Measurements from ENCODE around the gene LRCH1.

DNA sequence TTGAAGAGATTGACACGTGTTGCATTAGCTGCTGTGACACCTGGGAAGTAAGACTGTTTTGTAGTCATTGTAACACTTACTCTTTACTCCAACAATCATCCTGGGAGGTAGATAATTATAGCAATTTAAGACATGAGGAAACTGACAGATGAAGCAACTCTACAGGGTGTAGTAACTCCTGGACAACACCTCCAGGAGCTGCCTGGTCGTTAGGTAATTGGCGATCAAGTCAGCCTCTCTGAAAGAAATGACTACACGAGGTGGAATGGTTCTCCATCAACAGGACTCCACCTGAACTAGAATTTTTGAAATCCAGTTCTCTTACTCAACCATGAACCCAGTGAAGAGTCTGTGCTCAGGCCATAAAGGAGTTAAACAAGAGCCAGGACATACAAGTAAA, 43.0 kb upstream of the LRCH1 start:
- TF ChIP-seq, protein P1, sequence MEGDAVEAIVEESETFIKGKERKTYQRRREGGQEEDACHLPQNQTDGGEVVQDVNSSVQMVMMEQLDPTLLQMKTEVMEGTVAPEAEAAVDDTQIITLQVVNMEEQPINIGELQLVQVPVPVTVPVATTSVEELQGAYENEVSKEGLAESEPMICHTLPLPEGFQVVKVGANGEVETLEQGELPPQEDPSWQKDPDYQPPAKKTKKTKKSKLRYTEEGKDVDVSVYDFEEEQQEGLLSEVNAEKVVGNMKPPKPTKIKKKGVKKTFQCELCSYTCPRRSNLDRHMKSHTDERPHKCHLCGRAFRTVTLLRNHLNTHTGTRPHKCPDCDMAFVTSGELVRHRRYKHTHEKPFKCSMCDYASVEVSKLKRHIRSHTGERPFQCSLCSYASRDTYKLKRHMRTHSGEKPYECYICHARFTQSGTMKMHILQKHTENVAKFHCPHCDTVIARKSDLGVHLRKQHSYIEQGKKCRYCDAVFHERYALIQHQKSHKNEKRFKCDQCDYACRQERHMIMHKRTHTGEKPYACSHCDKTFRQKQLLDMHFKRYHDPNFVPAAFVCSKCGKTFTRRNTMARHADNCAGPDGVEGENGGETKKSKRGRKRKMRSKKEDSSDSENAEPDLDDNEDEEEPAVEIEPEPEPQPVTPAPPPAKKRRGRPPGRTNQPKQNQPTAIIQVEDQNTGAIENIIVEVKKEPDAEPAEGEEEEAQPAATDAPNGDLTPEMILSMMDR (IDR thresholded peaks at IDR 0.05; ENCODE audit: borderline replicate concordance, extremely low read depth, low read length, poor library complexity, severe bottlenecking) = no peak
- no peak for TF ChIP-seq EZH2 (IDR thresholded peaks at IDR 0.05; ENCODE audit: borderline replicate concordance, low read depth, low read length, severe bottlenecking)
